ENCODE results near the gene FBXL20. TPM values are rescaled to one million over a fixed set of nuclear protein-coding genes. Genes with fewer than 3 reads are reported as not detected.

FBXL20 gene
- total and polyA plus RNA-seq, 10 of the 15 experiments (the other 5 are each of a cell fraction or from before 2014, with no cell fraction given), result 1.2 to 8.3 (median 4.4) TPM

GRCh38 chr17:39402244-39402889 lies 941 bp upstream of the FBXL20 start (continued):
- TF ChIP-seq E2F8 (IDR thresholded peaks at IDR 0.05; ENCODE audit: low read depth, partially characterized antibody) (peak; percentile 100), KLF5 (IDR thresholded peaks at IDR 0.05; ENCODE audit: partially characterized antibody) (no peak), MXI1 (IDR thresholded peaks at IDR 0.05; ENCODE audit: low read depth, low read length) (peak; percentile 97), SMAD1 (IDR thresholded peaks at IDR 0.05; ENCODE audit: low read depth, partially characterized antibody) (no peak), NRF1 (conservative IDR thresholded peaks at IDR 0.05; ENCODE audit: low read depth, low read length) (no peak), IRF3 (IDR thresholded peaks at IDR 0.05) (no peak), TCF3 (IDR thresholded peaks at IDR 0.05; ENCODE audit: borderline replicate concordance, insufficient read depth, low read depth, low read length) (no peak), CEBPZ (IDR thresholded peaks at IDR 0.05; ENCODE audit: low read depth, low read length) (no peak), ZNF274 (IDR thresholded peaks at IDR 0.05; ENCODE audit: insufficient read depth, insufficient read length) (no peak), SRF (IDR thresholded peaks at IDR 0.05; ENCODE audit: low read depth in 2 of 2, low read length in 2 of 2) (no peak), CBX5 (IDR thresholded peaks at IDR 0.05; ENCODE audit: low read depth) (no peak)
- TF ChIP-seq, protein P1, sequence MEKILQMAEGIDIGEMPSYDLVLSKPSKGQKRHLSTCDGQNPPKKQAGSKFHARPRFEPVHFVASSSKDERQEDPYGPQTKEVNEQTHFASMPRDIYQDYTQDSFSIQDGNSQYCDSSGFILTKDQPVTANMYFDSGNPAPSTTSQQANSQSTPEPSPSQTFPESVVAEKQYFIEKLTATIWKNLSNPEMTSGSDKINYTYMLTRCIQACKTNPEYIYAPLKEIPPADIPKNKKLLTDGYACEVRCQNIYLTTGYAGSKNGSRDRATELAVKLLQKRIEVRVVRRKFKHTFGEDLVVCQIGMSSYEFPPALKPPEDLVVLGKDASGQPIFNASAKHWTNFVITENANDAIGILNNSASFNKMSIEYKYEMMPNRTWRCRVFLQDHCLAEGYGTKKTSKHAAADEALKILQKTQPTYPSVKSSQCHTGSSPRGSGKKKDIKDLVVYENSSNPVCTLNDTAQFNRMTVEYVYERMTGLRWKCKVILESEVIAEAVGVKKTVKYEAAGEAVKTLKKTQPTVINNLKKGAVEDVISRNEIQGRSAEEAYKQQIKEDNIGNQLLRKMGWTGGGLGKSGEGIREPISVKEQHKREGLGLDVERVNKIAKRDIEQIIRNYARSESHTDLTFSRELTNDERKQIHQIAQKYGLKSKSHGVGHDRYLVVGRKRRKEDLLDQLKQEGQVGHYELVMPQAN (conservative IDR thresholded peaks at IDR 0.05), result peak; percentile 98
- TF ChIP-seq, protein P2, sequence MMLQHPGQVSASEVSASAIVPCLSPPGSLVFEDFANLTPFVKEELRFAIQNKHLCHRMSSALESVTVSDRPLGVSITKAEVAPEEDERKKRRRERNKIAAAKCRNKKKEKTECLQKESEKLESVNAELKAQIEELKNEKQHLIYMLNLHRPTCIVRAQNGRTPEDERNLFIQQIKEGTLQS (IDR thresholded peaks at IDR 0.05; ENCODE audit: borderline replicate concordance, extremely low read depth, low read depth, low read length), result no peak
- TF ChIP-seq, protein P3, sequence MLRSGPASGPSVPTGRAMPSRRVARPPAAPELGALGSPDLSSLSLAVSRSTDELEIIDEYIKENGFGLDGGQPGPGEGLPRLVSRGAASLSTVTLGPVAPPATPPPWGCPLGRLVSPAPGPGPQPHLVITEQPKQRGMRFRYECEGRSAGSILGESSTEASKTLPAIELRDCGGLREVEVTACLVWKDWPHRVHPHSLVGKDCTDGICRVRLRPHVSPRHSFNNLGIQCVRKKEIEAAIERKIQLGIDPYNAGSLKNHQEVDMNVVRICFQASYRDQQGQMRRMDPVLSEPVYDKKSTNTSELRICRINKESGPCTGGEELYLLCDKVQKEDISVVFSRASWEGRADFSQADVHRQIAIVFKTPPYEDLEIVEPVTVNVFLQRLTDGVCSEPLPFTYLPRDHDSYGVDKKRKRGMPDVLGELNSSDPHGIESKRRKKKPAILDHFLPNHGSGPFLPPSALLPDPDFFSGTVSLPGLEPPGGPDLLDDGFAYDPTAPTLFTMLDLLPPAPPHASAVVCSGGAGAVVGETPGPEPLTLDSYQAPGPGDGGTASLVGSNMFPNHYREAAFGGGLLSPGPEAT (IDR thresholded peaks at IDR 0.05; ENCODE audit: low read depth), result peak; percentile 58

Data from GM12878 (cell line).